Stomach (tissue), 4 donors: ENCODE measurements around the gene CARD19.

ENCODE experiments used
- CTCF ChIP-seq, 7 experiments: fragments of 450-650 bp in 4 of 7; fragments of 200-600 bp in 3 of 7; sonication (generic) in 3 of 7; IDR thresholded peaks; one replicate each; pipeline ENCODE4 v1.5.1; 2016 to 2019; ENCODE audit warnings: antibody characterized with exemption in 7 of 7, control low read depth in 2 of 7, mild to moderate bottlenecking in 1 of 7
- POLR2A ChIP-seq, 4 donors: fragments of 450-650 bp; IDR thresholded peaks; one replicate each; pipeline ENCODE4 v1.6.1; 2016; ENCODE audit warnings: antibody characterized with exemption in 4 of 4, control low read depth in 2 of 4, mild to moderate bottlenecking in 1 of 4, moderate library complexity in 1 of 4
- POLR2AphosphoS5 ChIP-seq, 3 donors: sonication (generic); formaldehyde crosslinking; IDR thresholded peaks; one replicate each; pipeline ENCODE4 v1.6.1; 2016; ENCODE audit warnings: antibody characterized with exemption in 3 of 3

GRCh38 chr9:93127395-93127911 is 31.4 kb downstream of the CARD19 start:
- TF ChIP-seq POLR2A (IDR thresholded peaks at IDR 0.05) (no peak), CTCF (IDR thresholded peaks at IDR 0.05) (no peak), POLR2AphosphoS5 (IDR thresholded peaks at IDR 0.05) (no peak)
